GM18505 (cell line): ENCODE measurements around the gene IL4R.
A peak's percentile ranks its signal among the peaks of the same experiment; 100 is the strongest.

ENCODE experiments used
- ATAC-seq: cut with Tn5 transposase; IDR thresholded peaks from one replicate; pipeline ENCODE4 v1.9.1; 2021; ENCODE audit not compliant: unreplicated experiment
- POLR2A ChIP-seq: IDR thresholded peaks from 4 replicates; pipeline ENCODE4 v1.6.1; 2011; ENCODE audit warnings: borderline replicate concordance; ENCODE audit not compliant: insufficient read depth, insufficient read length; ENCODE audit errors: extremely low read depth

Gene IL4R

GRCh38 chr16:27368358-27368722 lies 54.6 kb downstream of the IL4R start:
- TF ChIP-seq POLR2A, result no peak

GRCh38 chr16:27369806-27370205 lies 56.0 kb downstream of the IL4R start:
- no peak for ATAC-seq
- TF ChIP-seq POLR2A, result no peak

More at GRCh38 chr16:27368358-27368722, 54.6 kb downstream of the IL4R start:
- ATAC-seq, result no peak

GRCh38 chr16:27370318-27370717 lies 56.5 kb downstream of the IL4R start:
- no peak for TF ChIP-seq POLR2A
- ATAC-seq, result no peak

- no peak for TF ChIP-seq POLR2A
- no peak for ATAC-seq
Observed at GRCh38 chr16:27373312-27373711, 59.5 kb downstream of the IL4R start.

- no peak for TF ChIP-seq POLR2A
- peak; percentile 29 for ATAC-seq
Observed at GRCh38 chr16:27374221-27374803, 60.5 kb downstream of the IL4R start.

- peak; percentile 47 for ATAC-seq
- peak; percentile 83 for TF ChIP-seq POLR2A
Observed at GRCh38 chr16:27374804-27375425, 61.1 kb downstream of the IL4R start.

GRCh38 chr16:27377666-27378485 lies 64.1 kb downstream of the IL4R start:
- peak; percentile 23 for TF ChIP-seq POLR2A
- no peak for ATAC-seq

GRCh38 chr16:27378871-27379481 lies 65.2 kb downstream of the IL4R start:
- no peak for ATAC-seq
- no peak for TF ChIP-seq POLR2A

GRCh38 chr16:27379919-27380318 lies 66.1 kb downstream of the IL4R start:
- no peak for TF ChIP-seq POLR2A
- ATAC-seq, result no peak

- no peak for TF ChIP-seq POLR2A
- ATAC-seq, result no peak
Observed at GRCh38 chr16:27381236-27381635, 67.5 kb downstream of the IL4R start.

- TF ChIP-seq POLR2A, result no peak
- ATAC-seq, result no peak
Observed at GRCh38 chr16:27381974-27382855, 68.4 kb downstream of the IL4R start.

- ATAC-seq, result no peak
- TF ChIP-seq POLR2A, result no peak
Observed at GRCh38 chr16:27383556-27384243, 69.9 kb downstream of the IL4R start.

- TF ChIP-seq POLR2A, result no peak
- ATAC-seq, result no peak
Observed at GRCh38 chr16:27384425-27384824, 70.7 kb downstream of the IL4R start.

- ATAC-seq, result no peak
Observed at GRCh38 chr16:27385398-27385797, 71.6 kb downstream of the IL4R start.

More at GRCh38 chr16:27385398-27385797, 71.6 kb downstream of the IL4R start:
- TF ChIP-seq POLR2A, result no peak
